T-helper 1 cell (primary cell): ENCODE measurements around the gene PAN2.

ENCODE experiments used
- DNase-seq, 5 donors: peaks; one replicate each; pipeline ENCODE4 v3.0.0-alpha.2; 2012 to 2020

PAN2 gene

DNA sequence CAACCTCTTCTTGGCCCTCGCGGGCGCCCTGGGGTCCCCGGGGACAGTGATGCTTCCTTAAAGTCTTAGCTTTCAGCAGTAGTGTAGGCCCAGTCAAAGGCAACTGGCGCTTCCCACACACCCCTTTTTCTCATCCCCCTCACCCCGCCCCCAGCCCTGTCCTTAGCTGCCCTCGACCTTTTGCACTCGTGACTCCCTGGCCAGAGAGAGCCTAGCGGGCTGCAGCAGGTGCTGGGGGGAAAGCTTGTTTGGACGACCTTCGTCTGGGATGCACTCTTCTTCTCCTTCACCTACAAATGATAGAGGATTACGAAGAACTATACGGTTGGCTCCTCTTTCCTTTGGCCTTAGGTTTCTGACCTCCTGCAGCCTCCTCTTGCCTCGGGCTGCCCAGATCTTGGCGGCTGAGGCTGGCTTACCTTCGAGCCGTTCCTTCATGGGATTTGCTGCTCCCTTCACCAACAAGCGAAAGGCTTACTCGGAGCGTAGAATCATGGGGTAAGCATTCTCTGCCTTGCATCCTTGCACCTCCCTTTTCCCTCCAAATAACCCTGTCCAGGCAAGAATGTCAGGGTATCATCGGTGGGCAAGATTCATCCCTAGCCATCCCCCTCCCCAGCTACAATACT lies 66.2 kb downstream of the PAN2 start:
- no peak for DNase-seq

GRCh38 chr12:56266693-56267442 lies 66.9 kb downstream of the PAN2 start, which contains the start of gene COQ10A:
Gene COQ10A, plus strand, starts transcription at chr12:56266942. Its CDS starts 177 bp downstream, at chr12:56267119.
- peak; percentile 79 to 92 (median 86) for DNase-seq
